Activated T-cell treated with anti-CD3 and anti-CD28 coated beads, Interleukin-2, amount 50 U/mL, for 48 hours (primary cell): ENCODE measurements around the gene FKBP14.
"Not testable (repeated sequence)": the region's sequence is repeated elsewhere in the genome, so short reads cannot be mapped to it uniquely, and the experiment has no call there.

Source experiments
- DNase-seq, 2 experiments: peaks; one replicate each; pipeline ENCODE4 v3.0.0-alpha.2; 2020

The FKBP14 gene

DNA sequence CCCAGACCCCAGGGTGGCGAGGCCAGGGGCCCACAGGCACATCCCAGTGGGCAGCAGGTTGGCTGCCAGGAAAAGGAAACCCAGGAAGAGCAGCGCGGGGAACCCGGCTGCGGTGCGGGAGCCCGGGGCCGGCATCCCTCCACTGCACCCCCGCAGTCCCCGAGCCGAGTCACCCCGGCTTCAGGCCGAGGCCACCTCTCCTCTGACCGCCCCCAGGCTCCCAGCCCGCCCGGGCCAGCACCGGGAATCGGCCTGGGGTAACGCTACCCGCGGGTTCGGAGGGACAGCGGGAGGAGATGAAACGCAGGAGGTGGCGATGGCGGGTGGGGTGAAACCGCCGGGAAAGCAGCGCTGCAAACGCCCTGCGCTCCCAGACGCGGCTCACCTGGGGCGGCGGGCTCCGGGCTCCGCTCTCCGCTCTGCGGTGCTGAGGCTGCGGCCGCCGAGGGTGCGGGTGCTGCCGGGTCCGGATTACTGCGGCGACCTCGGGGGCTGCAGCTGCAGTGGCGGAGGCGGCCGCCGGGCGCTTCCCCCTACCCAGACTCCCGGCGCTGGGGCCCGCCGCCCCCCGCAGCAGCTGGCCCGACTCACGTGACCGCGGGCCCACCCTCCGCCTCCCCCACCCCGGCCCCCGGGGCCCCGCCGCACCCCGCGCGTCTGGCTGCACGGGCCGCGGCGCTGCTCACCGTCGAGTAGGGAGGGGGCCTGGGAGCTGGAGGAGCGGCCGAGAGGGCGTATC lies 37.1 kb downstream of the FKBP14 start, which contains the start of gene SCRN1:
Gene SCRN1 (minus strand): TSS at position 545 of the 739 bp plus-strand sequence. CDS start 20,734 bp downstream, outside the sequence.
- DNase-seq, result peak; percentile 44 to 50

DNA sequence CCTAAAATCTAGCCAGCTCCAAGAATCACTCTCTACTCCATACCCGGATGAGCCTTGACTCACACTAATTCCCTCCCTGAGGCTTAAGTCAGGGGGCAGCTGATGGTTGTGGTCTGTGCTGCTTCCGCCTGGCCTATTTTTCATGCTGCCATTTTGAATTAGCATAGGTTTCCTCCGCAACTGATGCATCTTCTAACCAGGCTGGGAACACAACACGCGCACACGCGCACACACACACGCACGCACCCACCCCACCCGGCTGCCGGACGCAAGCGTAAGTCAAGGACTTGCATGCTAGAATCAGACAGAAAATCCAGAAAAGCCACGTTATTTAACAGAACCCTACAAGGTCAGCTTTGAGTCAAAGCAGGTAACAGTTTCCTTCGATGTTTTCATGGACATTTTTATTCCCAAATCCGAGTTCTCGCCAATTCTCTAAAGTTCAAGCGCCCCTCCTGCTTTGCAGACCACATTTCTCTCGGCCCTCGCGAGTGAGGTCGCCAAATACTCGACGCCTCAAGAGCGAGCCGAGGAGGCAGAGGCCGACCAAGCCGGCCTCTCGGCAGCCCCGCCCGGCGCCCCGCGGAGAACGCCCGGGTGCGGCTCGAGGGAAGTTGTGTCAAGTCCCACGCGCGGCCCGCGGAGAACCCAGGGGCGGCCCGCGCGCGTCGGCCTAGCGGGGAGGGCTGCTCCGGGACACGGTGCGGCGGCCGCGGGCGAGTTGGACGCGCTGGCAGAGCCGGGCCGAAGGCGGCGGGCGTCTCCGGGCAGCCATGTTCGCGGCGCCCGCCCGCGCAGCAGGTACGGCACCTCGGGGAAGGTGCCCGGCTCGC lies 37.9 kb downstream of the FKBP14 start:
- peak; percentile 37 to 45 for DNase-seq

GRCh38 chr7:29987811-29988317 lies 38.6 kb downstream of the FKBP14 start:
- DNase-seq, result no peak

DNA sequence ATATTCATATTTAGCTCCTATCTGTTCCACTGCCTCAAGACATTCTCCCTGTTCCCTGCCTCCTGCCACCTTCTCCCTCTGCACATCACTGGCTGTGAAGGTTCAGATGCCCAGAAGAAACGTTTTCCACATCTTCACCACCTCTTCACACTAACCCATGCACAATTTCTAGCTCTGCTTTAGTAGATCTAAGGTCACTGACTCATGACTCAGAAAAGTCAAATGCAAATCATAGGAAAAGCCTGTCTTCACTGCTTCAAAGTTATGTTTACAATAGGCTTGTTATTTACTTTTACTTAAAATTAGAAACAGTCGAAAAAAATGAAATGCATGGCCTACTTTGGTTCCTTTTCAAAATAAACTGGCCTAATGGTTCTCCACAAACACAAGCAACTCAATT lies 39.4 kb downstream of the FKBP14 start:
- DNase-seq, result no peak

- DNase-seq, result no peak
These were observed 46.4 kb downstream of the FKBP14 start for GRCh38 chr7:29980151-29980550.

- no peak for DNase-seq
These were observed 48.4 kb downstream of the FKBP14 start for GRCh38 chr7:29977886-29978651.

- no peak for DNase-seq
These were observed 49.7 kb downstream of the FKBP14 start for GRCh38 chr7:29976673-29977415.

DNA sequence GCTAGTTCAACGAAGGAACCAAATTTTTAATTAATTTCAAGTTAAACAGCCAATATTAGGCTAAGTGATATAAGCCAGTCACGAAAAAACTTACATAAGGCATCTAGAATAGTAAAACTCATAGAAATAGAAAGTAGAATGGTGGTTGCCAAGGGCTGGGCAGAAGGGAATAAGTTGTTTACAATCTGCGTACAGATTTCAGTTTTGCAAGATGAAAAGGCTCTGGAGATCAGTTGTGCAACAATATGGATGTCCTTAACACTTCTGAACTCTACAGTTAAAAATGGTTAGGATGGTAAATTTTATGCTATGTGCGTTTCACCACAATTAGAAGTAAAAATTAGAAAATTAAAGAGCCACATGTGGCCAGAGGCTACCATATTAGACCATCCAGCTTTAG lies 50.2 kb downstream of the FKBP14 start:
- DNase-seq, result no peak

DNA sequence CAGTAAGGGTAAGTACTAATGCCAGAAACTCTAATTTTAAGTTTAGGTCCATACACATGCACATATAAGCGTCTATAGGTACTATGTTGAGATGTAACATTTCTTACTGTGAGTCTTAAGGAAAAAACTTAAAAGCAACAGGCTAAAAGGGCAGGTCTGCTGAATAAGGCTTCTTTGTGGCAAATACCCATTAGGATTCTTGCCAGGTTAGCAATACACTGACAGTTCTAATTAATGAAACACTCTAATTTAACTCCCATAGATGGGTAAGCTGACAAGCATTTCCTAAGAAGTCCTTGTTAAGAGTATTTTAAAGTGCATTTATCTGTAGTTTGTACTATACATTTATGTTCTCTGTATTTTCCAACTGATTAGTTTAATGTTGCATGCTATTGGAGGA lies 50.9 kb downstream of the FKBP14 start:
- no peak for DNase-seq

- DNase-seq, result no peak
These were observed 52.2 kb downstream of the FKBP14 start for GRCh38 chr7:29974286-29974685.

- DNase-seq, result no peak
These were observed 54.2 kb downstream of the FKBP14 start for GRCh38 chr7:29972315-29972669.

DNA sequence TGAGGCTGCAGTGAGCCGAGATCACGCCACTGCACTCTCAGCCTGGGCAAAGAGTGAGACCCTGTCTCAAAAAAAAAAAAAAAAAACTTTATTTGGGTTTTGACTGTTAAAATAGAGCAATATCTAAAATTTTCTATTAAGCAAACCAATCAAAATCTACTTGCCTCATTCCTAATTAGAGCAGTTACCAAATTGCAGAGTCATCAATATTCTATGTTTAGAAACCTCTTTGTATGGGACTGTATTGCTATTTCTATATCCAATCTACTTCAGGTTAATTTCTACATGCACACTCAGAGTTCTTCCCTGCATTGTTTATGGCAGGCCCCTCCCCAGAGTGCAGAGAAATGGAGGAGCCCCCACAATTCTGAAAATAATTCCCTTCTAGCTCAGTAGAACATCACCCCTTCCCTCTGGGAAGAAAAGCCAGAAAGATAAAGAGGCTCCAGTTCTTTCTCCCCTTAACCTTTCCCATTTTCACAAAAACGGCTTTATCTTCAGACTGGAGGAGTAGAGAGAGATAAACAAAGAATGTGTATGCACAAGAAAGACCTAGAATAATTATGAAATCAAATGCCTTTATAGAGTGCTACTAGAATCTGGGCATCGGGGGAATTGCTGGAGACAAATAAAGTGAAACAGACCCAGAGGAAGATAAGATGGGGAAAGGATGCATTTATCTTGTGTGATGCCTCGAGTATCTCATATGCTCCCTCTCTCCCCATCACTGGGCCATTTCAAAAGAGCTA lies 54.8 kb downstream of the FKBP14 start:
- DNase-seq, result no peak

DNA sequence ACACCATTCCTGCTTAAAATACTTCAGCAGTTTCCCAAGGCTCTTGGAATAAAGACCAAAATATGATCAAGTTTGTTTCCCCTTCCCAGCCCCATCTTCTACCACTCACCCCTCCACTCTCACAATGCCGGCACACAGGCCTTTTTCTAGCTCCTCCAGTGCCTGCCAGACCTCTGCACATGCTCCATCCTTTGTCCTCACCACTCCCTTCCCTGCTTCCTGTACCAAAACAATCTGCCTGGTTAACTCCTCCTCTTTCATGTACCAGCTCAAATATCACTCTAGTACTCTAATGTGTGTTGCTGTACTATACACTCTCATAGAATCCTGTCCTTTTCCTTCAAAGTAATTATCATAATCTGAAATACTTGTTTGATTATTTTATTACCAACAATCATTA lies 56.3 kb downstream of the FKBP14 start:
- no peak for DNase-seq

DNA sequence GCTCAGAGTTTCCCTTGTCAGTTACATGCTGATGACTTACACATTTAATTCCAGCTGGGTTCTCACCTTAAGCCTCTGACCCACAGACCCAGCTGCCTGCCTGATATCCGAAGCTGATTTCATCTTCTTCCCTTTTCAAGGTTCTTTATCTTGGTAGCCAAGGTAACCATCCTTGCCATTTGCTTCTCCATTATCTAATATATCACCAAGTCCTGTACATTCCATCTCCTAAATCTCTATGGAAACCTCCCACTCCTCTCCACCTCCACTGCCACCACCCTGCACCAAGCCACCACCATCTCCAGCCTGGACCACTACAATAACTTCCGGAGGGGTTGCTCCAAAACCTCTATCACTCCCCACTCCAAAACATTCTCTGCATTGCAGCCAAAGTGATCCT lies 56.8 kb downstream of the FKBP14 start:
- no peak for DNase-seq

- no peak for DNase-seq
These were observed 57.7 kb downstream of the FKBP14 start for GRCh38 chr7:29968683-29969395.

- no peak for DNase-seq
These were observed 61.5 kb downstream of the FKBP14 start for GRCh38 chr7:29965030-29965429.

GRCh38 chr7:29962035-29962434 lies 64.5 kb downstream of the FKBP14 start:
- no peak for DNase-seq

- DNase-seq, result not testable (repeated sequence)
These were observed 64.9 kb downstream of the FKBP14 start for GRCh38 chr7:29961611-29962010.
